Panc1 (cell line): ENCODE measurements around the gene TLE1.

Experiments
- POLR2AphosphoS5 ChIP-seq: IDR thresholded peaks from 2 replicates; pipeline ENCODE4 v1.6.1; 2012; ENCODE audit warnings: mild to moderate bottlenecking, low read depth, low read length, moderate library complexity
- TF ChIP-seq, protein P1 (sequence below): fragments of 450-650 bp; IDR thresholded peaks from 2 replicates; pipeline ENCODE4 v1.5.1; 2017; ENCODE audit warnings: mild to moderate bottlenecking

- TF ChIP-seq POLR2AphosphoS5, result no peak
- TF ChIP-seq, protein P1, sequence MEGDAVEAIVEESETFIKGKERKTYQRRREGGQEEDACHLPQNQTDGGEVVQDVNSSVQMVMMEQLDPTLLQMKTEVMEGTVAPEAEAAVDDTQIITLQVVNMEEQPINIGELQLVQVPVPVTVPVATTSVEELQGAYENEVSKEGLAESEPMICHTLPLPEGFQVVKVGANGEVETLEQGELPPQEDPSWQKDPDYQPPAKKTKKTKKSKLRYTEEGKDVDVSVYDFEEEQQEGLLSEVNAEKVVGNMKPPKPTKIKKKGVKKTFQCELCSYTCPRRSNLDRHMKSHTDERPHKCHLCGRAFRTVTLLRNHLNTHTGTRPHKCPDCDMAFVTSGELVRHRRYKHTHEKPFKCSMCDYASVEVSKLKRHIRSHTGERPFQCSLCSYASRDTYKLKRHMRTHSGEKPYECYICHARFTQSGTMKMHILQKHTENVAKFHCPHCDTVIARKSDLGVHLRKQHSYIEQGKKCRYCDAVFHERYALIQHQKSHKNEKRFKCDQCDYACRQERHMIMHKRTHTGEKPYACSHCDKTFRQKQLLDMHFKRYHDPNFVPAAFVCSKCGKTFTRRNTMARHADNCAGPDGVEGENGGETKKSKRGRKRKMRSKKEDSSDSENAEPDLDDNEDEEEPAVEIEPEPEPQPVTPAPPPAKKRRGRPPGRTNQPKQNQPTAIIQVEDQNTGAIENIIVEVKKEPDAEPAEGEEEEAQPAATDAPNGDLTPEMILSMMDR, result no peak
These were observed 55.1 kb downstream of the TLE1 start for GRCh38 chr9:81633952-81634854.
